ENCODE data around the gene IRF2.

IRF2 gene

GRCh38 chr4:184389978-184390900, 84.1 kb downstream of the IRF2 start:
- Histone ChIP-seq H3K27me3 (replicated peaks; ENCODE audit: insufficient read depth, low read length) (no peaks in the 10 kb centered on the region), H3K4me1 (ENCODE audit: low read length) (peaks cover 21% of the 10 kb centered on the region), H3K9me3 (replicated peaks; ENCODE audit: insufficient read depth, low read length) (no peaks in the 10 kb centered on the region), H3K4me3 (ENCODE audit: low read length) (no peak overlapping the region), H2AFZ (ENCODE audit: low read length) (no peak overlapping the region), H3K27ac (ENCODE audit: low read length) (no peak overlapping the region), H3K79me2 (ENCODE audit: low read length) (peaks cover 71% of the 10 kb centered on the region), H4K20me1 (ENCODE audit: insufficient read depth, low read length) (no peaks in the 10 kb centered on the region), H3K4me2 (ENCODE audit: low read depth, low read length) (no peak overlapping the region), H3F3A (ENCODE audit: insufficient read depth, low read length) (peaks cover 16% of the 10 kb centered on the region), H3K9me2 (replicated peaks; ENCODE audit: insufficient read depth, low read length) (no peaks in the 10 kb centered on the region), H3K36me3 (replicated peaks; ENCODE audit: insufficient read depth, low read length) (peaks cover 63% of the 10 kb centered on the region), H3K9ac (ENCODE audit: low read length) (no peak overlapping the region)
- DNase-seq = no peak
- TF ChIP-seq EZH2 (optimal IDR thresholded peaks at IDR 0.05; ENCODE audit: low read depth, low read length) (no peak), EZH2phosphoT487 (IDR thresholded peaks at IDR 0.05; ENCODE audit: low read length) (no peak)
- TF ChIP-seq, protein P1, sequence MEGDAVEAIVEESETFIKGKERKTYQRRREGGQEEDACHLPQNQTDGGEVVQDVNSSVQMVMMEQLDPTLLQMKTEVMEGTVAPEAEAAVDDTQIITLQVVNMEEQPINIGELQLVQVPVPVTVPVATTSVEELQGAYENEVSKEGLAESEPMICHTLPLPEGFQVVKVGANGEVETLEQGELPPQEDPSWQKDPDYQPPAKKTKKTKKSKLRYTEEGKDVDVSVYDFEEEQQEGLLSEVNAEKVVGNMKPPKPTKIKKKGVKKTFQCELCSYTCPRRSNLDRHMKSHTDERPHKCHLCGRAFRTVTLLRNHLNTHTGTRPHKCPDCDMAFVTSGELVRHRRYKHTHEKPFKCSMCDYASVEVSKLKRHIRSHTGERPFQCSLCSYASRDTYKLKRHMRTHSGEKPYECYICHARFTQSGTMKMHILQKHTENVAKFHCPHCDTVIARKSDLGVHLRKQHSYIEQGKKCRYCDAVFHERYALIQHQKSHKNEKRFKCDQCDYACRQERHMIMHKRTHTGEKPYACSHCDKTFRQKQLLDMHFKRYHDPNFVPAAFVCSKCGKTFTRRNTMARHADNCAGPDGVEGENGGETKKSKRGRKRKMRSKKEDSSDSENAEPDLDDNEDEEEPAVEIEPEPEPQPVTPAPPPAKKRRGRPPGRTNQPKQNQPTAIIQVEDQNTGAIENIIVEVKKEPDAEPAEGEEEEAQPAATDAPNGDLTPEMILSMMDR (IDR thresholded peaks at IDR 0.05; ENCODE audit: low read length) = no peak

- no peak overlapping the region for H3K4me2 ChIP-seq (ENCODE audit: low read depth, low read length)
- H3K4me3 ChIP-seq (ENCODE audit: low read length) = no peak overlapping the region
- no peak overlapping the region for H2AFZ ChIP-seq (ENCODE audit: low read length)
- no peak overlapping the region for H3K27ac ChIP-seq (ENCODE audit: low read length)
- peaks cover 41% of the 10 kb centered on the region for H3K4me1 ChIP-seq (ENCODE audit: low read length)
- TF ChIP-seq EZH2 (optimal IDR thresholded peaks at IDR 0.05; ENCODE audit: low read depth, low read length) (no peak), EZH2phosphoT487 (IDR thresholded peaks at IDR 0.05; ENCODE audit: low read length) (no peak)
- TF ChIP-seq, protein P1 (IDR thresholded peaks at IDR 0.05; ENCODE audit: low read length) = no peak
- no peaks in the 10 kb centered on the region for H3K9me3 ChIP-seq (replicated peaks; ENCODE audit: insufficient read depth, low read length)
- H3F3A ChIP-seq (ENCODE audit: insufficient read depth, low read length) = peaks cover 36% of the 10 kb centered on the region
- peaks cover 51% of the 10 kb centered on the region for H3K36me3 ChIP-seq (replicated peaks; ENCODE audit: insufficient read depth, low read length)
- DNase-seq = no peak
- no peaks in the 10 kb centered on the region for H3K27me3 ChIP-seq (replicated peaks; ENCODE audit: insufficient read depth, low read length)
- H4K20me1 ChIP-seq (ENCODE audit: insufficient read depth, low read length) = no peaks in the 10 kb centered on the region
- H3K9me2 ChIP-seq (replicated peaks; ENCODE audit: insufficient read depth, low read length) = no peaks in the 10 kb centered on the region
- peaks cover 52% of the 10 kb centered on the region for H3K79me2 ChIP-seq (ENCODE audit: low read length)
- no peak overlapping the region for H3K9ac ChIP-seq (ENCODE audit: low read length)
Measured at GRCh38 chr4:184388106-184388505, 86.2 kb downstream of the IRF2 start.

DNA sequence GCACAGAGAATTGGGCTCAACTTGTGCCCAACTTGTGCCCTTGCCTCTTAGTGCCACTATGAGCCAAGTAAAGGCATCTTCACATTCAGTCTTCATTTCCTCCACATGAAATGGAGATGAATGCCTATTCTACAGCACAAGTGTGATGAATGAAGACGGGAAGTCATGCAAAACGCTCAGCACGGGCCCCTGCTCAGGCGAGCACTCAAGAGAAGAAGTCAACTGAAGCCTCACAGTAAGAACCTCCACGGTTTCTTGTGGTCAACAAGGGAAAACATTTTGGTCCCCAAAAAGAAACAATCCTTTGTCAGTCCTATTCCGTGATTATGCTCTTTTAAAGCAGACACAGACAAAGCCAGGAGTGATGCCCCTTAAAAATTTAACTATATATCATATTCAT, 87.0 kb downstream of the IRF2 start:
- Histone ChIP-seq H3K9ac (ENCODE audit: low read length) (no peak overlapping the region), H3K9me2 (replicated peaks; ENCODE audit: insufficient read depth, low read length) (no peaks in the 10 kb centered on the region), H3K9me3 (replicated peaks; ENCODE audit: insufficient read depth, low read length) (no peaks in the 10 kb centered on the region), H3K4me2 (ENCODE audit: low read depth, low read length) (no peak overlapping the region), H3K27me3 (replicated peaks; ENCODE audit: insufficient read depth, low read length) (no peaks in the 10 kb centered on the region), H3K79me2 (ENCODE audit: low read length) (peaks cover 45% of the 10 kb centered on the region), H4K20me1 (ENCODE audit: insufficient read depth, low read length) (no peaks in the 10 kb centered on the region), H3K4me1 (ENCODE audit: low read length) (peaks cover 48% of the 10 kb centered on the region), H3K4me3 (ENCODE audit: low read length) (no peak overlapping the region), H3F3A (ENCODE audit: insufficient read depth, low read length) (peaks cover 44% of the 10 kb centered on the region), H3K36me3 (replicated peaks; ENCODE audit: insufficient read depth, low read length) (peaks cover 46% of the 10 kb centered on the region), H2AFZ (ENCODE audit: low read length) (no peak overlapping the region), H3K27ac (ENCODE audit: low read length) (peak overlapping the region; percentile 99; the same call in 1 of the 2 replicates)
- no peak for DNase-seq
- TF ChIP-seq, protein P1 (IDR thresholded peaks at IDR 0.05; ENCODE audit: low read length) = no peak
- TF ChIP-seq EZH2 (optimal IDR thresholded peaks at IDR 0.05; ENCODE audit: low read depth, low read length) (no peak), EZH2phosphoT487 (IDR thresholded peaks at IDR 0.05; ENCODE audit: low read length) (no peak)
